SU-DHL-6 (cell line): ENCODE data around the gene ERP27.

Experiments
- H2AFZ ChIP-seq: fragments of 200-600 bp; sonication (generic); 2 replicates; pipeline ENCODE4 v1.6.1; 2014; ENCODE audit warnings: low read depth, mild to moderate bottlenecking, moderate library complexity, mixed read lengths, antibody characterized with exemption, low read length; ENCODE audit not compliant: severe bottlenecking
- H3F3A ChIP-seq: fragments of 200-600 bp; shearing (Covaris generic); 2 replicates; pipeline ENCODE4 v1.6.0; 2016; ENCODE audit warnings: antibody characterized with exemption, mild to moderate bottlenecking; ENCODE audit not compliant: insufficient read depth
- H3K27ac ChIP-seq: fragments of 200-600 bp; sonication (generic); 2 replicates; pipeline ENCODE4 v1.5.1; 2016; ENCODE audit warnings: low read depth, mild to moderate bottlenecking, low read length, moderate library complexity, mixed read lengths
- H3K27me3 ChIP-seq: fragments of 200-600 bp; sonication (generic), shearing (Covaris generic); 2 replicates; pipeline ENCODE4 v1.6.0; 2014; ENCODE audit warnings: mild to moderate bottlenecking, low read length
- H3K36me3 ChIP-seq: fragments of 200-600 bp; sonication (generic); 2 replicates; pipeline ENCODE4 v1.6.1; 2014; ENCODE audit warnings: mild to moderate bottlenecking, low read length, mixed read lengths
- H3K4me2 ChIP-seq: fragments of 300-600, 200-600 bp; shearing (Covaris generic), sonication (generic); 2 replicates; pipeline ENCODE4 v1.6.0; 2014; ENCODE audit warnings: low read length, low read depth, mild to moderate bottlenecking; ENCODE audit not compliant: poor library complexity, severe bottlenecking
- H3K4me3 ChIP-seq: fragments of 200-600 bp; sonication (generic); 2 replicates; pipeline ENCODE4 v1.5.1; 2014; ENCODE audit warnings: antibody characterized with exemption, low read length, mild to moderate bottlenecking, mixed read lengths; ENCODE audit not compliant: insufficient read depth, poor library complexity, severe bottlenecking
- H3K79me2 ChIP-seq: fragments of 200-600 bp; sonication (generic); 2 replicates; pipeline ENCODE4 v1.6.1; 2014; ENCODE audit warnings: mild to moderate bottlenecking, low read length, moderate library complexity; ENCODE audit not compliant: insufficient read depth
- H3K9ac ChIP-seq: fragments of 200-600 bp; sonication (generic); 2 replicates; pipeline ENCODE4 v1.7.0; 2014; ENCODE audit warnings: mild to moderate bottlenecking, low read length
- H3K9me2 ChIP-seq: fragments of 200-600 bp; sonication (generic); replicated peaks from 2 replicates; pipeline ENCODE4 v1.6.1; 2014; ENCODE audit warnings: low read length; ENCODE audit not compliant: insufficient read depth
- H3K9me3 ChIP-seq: fragments of 200-600 bp; sonication (generic); 2 replicates; pipeline ENCODE4 v1.6.1; 2014; ENCODE audit warnings: low read length, mixed read lengths; ENCODE audit not compliant: insufficient read depth
- H4K20me1 ChIP-seq: fragments of 200-600 bp; sonication (generic); 2 replicates; pipeline ENCODE4 v1.6.1; 2014; ENCODE audit warnings: low read depth, mild to moderate bottlenecking, antibody characterized with exemption, low read length, moderate library complexity, mixed read lengths
- EZH2phosphoT487 ChIP-seq: fragments of 200-600 bp; sonication (generic), shearing (Covaris generic); conservative IDR thresholded peaks from 2 replicates; pipeline ENCODE4 v1.6.1; 2018; ENCODE audit warnings: mild to moderate bottlenecking, antibody characterized with exemption, low read length, moderate library complexity, mixed read lengths
- TF ChIP-seq, protein P1 (sequence below): fragments of 200-600 bp; sonication (generic); IDR thresholded peaks from one replicate; pipeline ENCODE4 v1.5.1; 2017; ENCODE audit warnings: antibody characterized with exemption, mild to moderate bottlenecking, low read length, moderate library complexity; ENCODE audit not compliant: insufficient read depth, poor library complexity, severe bottlenecking

The ERP27 gene

GRCh38 chr12:14984766-14985285 is 46.5 kb upstream of the ERP27 start:
- Histone ChIP-seq H2AFZ (no peak overlapping the region), H3K4me2 (no peak overlapping the region), H4K20me1 (no peaks in the 10 kb centered on the region), H3K9ac (no peak overlapping the region), H3K27me3 (no peaks in the 10 kb centered on the region), H3K4me3 (no peak overlapping the region), H3K79me2 (no peaks in the 10 kb centered on the region), H3F3A (no peaks in the 10 kb centered on the region), H3K9me3 (no peaks in the 10 kb centered on the region), H3K9me2 (no peaks in the 10 kb centered on the region), H3K36me3 (no peaks in the 10 kb centered on the region), H3K27ac (no peak overlapping the region)
- TF ChIP-seq, protein P1, sequence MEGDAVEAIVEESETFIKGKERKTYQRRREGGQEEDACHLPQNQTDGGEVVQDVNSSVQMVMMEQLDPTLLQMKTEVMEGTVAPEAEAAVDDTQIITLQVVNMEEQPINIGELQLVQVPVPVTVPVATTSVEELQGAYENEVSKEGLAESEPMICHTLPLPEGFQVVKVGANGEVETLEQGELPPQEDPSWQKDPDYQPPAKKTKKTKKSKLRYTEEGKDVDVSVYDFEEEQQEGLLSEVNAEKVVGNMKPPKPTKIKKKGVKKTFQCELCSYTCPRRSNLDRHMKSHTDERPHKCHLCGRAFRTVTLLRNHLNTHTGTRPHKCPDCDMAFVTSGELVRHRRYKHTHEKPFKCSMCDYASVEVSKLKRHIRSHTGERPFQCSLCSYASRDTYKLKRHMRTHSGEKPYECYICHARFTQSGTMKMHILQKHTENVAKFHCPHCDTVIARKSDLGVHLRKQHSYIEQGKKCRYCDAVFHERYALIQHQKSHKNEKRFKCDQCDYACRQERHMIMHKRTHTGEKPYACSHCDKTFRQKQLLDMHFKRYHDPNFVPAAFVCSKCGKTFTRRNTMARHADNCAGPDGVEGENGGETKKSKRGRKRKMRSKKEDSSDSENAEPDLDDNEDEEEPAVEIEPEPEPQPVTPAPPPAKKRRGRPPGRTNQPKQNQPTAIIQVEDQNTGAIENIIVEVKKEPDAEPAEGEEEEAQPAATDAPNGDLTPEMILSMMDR, result no peak
- no peak for TF ChIP-seq EZH2phosphoT487

DNA sequence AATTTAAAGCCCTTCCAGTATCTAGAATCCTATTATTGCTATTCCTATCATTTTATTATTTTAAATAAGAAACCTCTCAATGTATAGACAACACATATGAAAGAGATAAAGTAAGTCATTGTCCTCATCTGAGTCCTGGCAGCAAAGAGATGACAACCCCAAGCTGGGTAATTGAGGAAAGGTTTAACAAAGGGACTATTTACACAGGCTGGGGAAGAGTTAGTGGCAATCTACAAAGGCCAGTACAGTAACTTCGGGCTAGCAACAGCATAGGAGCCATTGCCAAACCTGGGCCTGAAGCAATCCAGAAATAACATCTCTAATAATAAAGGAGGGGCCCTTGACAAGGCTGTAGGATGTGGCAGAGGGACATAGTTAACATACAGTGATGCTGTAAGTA is 45.7 kb upstream of the ERP27 start:
- Histone ChIP-seq H3K27me3 (no peaks in the 10 kb centered on the region), H3K9me2 (no peaks in the 10 kb centered on the region), H4K20me1 (no peaks in the 10 kb centered on the region), H3K79me2 (no peaks in the 10 kb centered on the region), H2AFZ (no peak overlapping the region), H3K9me3 (no peaks in the 10 kb centered on the region), H3K4me3 (no peak overlapping the region), H3K36me3 (no peaks in the 10 kb centered on the region), H3K4me2 (no peak overlapping the region), H3K27ac (no peak overlapping the region), H3K9ac (no peak overlapping the region), H3F3A (no peaks in the 10 kb centered on the region)
- TF ChIP-seq, protein P1, result no peak
- TF ChIP-seq EZH2phosphoT487, result no peak

DNA sequence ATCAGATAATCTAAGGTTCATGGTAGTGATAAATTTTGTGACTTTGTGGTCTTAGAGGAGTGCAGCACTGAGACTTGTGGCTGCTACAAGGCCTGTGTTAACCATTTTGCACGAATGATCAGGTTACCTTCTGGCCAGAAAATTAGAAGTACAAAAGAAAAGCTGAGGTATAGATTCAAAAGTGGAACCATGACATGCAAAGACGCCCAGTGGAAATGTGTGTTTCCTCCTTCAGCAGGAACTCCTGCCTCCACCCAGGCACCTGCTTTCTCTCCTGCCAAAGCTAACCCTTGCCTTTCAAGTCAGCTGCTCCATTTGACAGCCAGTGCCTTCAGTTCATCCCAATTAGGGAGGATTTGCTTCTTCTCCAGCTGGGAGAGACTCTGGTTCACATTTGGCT is 44.7 kb upstream of the ERP27 start:
- Histone ChIP-seq H3F3A (no peaks in the 10 kb centered on the region), H3K36me3 (no peaks in the 10 kb centered on the region), H2AFZ (no peak overlapping the region), H3K4me3 (no peak overlapping the region), H3K4me2 (no peak overlapping the region), H3K9ac (no peak overlapping the region), H4K20me1 (no peaks in the 10 kb centered on the region), H3K9me3 (no peaks in the 10 kb centered on the region), H3K27ac (no peak overlapping the region), H3K27me3 (no peaks in the 10 kb centered on the region), H3K9me2 (no peaks in the 10 kb centered on the region), H3K79me2 (no peaks in the 10 kb centered on the region)
- TF ChIP-seq EZH2phosphoT487, result no peak

GRCh38 chr12:14982562-14982961 is 44.2 kb upstream of the ERP27 start:
- Histone ChIP-seq H2AFZ (no peak overlapping the region), H3F3A (no peaks in the 10 kb centered on the region), H3K4me3 (no peak overlapping the region), H3K36me3 (no peaks in the 10 kb centered on the region), H3K9me2 (no peaks in the 10 kb centered on the region), H3K9ac (no peak overlapping the region), H4K20me1 (no peaks in the 10 kb centered on the region), H3K9me3 (no peaks in the 10 kb centered on the region), H3K4me2 (no peak overlapping the region), H3K27me3 (no peaks in the 10 kb centered on the region), H3K79me2 (no peaks in the 10 kb centered on the region), H3K27ac (no peak overlapping the region)
- TF ChIP-seq EZH2phosphoT487, result no peak
- TF ChIP-seq, protein P1, result no peak
